Measurements from ENCODE around the gene OR6A2. TPM values are rescaled to one million over a fixed set of nuclear protein-coding genes. Genes with fewer than 3 reads are reported as not detected.

The OR6A2 gene
- total RNA-seq, 1 experiment from 2014 or later, result 0.33 TPM

- H3K56ac ChIP-seq (ENCODE audit: insufficient read length, low read depth, low read length), result no peak overlapping the region
- no peak overlapping the region for H3K27ac ChIP-seq (ENCODE audit: insufficient read length, low read depth, low read length)
- no peak overlapping the region for H2BK120ac ChIP-seq (ENCODE audit: low read depth, low read length, poor library complexity, severe bottlenecking)
- H2BK20ac ChIP-seq (ENCODE audit: low read depth, low read length, poor library complexity, severe bottlenecking), result no peak overlapping the region
- no CpG with 5 or more reads among the region's 1 CpG for WGBS (ENCODE audit: extremely low coverage, insufficient read length, low lambda C conversion rate)
- H4K8ac ChIP-seq (replicated peaks; ENCODE audit: insufficient read length, low read depth, low read length), result no peak overlapping the region
- H3T11ph ChIP-seq (ENCODE audit: low read length), result no peak overlapping the region
- no peaks in the 10 kb centered on the region for H3K4me1 ChIP-seq (ENCODE audit: insufficient read depth, low read length)
- no peak overlapping the region for H4K5ac ChIP-seq (ENCODE audit: insufficient read length, low read depth, low read length)
- Mint-ChIP-seq H3K27ac (no peak overlapping the region), H3K4me1 (peaks cover 6 to 12% of the 10 kb centered on the region in 2 experiments), H3K27me3 (ENCODE audit: low read depth) (no peaks in the 10 kb centered on the region), H3K9me3 (peaks cover 4 to 5% of the 10 kb centered on the region in 2 experiments; a peak in 4 of 5 replicates), H3K36me3 (ENCODE audit: insufficient read depth in 1 of 3, low read depth in 3 of 3) (no peaks in the 10 kb centered on the region; a peak in 2 of 7 replicates), H3K4me3 (no peak overlapping the region)
- no peak overlapping the region for H3K14ac ChIP-seq (ENCODE audit: insufficient read depth, low read length)
- no peak overlapping the region for H3K4ac ChIP-seq (ENCODE audit: low read depth, low read length)
- DNase-seq, result peak; percentile 87
- H3K27me3 ChIP-seq (ENCODE audit: insufficient read depth, low read length), result no peaks in the 10 kb centered on the region
- H3K9ac ChIP-seq (ENCODE audit: extremely low read depth, insufficient read length, low read length), result no peak overlapping the region
- no peaks in the 10 kb centered on the region for H3K9me3 ChIP-seq (ENCODE audit: control insufficient read depth, low read depth, low read length)
- H2BK12ac ChIP-seq (ENCODE audit: insufficient read length, low read depth, low read length), result no peak overlapping the region
- no peak overlapping the region for H3K18ac ChIP-seq (ENCODE audit: insufficient read length, low read depth, low read length)
- H2BK5ac ChIP-seq (ENCODE audit: insufficient read length, low read length), result no peak overlapping the region
- H2AFZ ChIP-seq (ENCODE audit: low read length), result no peak overlapping the region
- H3K79me2 ChIP-seq (ENCODE audit: insufficient read depth, low read length), result no peaks in the 10 kb centered on the region
- peak; percentile 73 for TF ChIP-seq CTCF (conservative IDR thresholded peaks at IDR 0.05)
- H3K23me2 ChIP-seq (ENCODE audit: insufficient read length, low read depth, low read length, poor library complexity, severe bottlenecking), result no peaks in the 10 kb centered on the region
- H2AK5ac ChIP-seq (ENCODE audit: insufficient read length, low read length), result no peak overlapping the region
- no peaks in the 10 kb centered on the region for H3K79me1 ChIP-seq (ENCODE audit: insufficient read depth, low read depth, low read length, poor library complexity, severe bottlenecking)
- H3K23ac ChIP-seq (ENCODE audit: insufficient read length, low read depth, low read length), result no peak overlapping the region
- H4K91ac ChIP-seq (ENCODE audit: insufficient read length, low read depth, low read length), result no peak overlapping the region
- no peaks in the 10 kb centered on the region for H4K20me1 ChIP-seq (ENCODE audit: control insufficient read depth, insufficient read depth, insufficient read length)
- no peak overlapping the region for H2BK15ac ChIP-seq (ENCODE audit: low read depth, low read length)
- no peak overlapping the region for H3K4me2 ChIP-seq (ENCODE audit: insufficient read depth, insufficient read length, low read length)
These were observed 18.2 kb upstream of the OR6A2 start for GRCh38 chr11:6817694-6818093.

Data from H9 (cell line).